Muscle layer of colon (tissue), 2 donors: Measurements from ENCODE around the gene KRTAP19-4.

Experiments used
- H3K27ac ChIP-seq: one replicate; pipeline ENCODE4 v1.7.0; 2013; ENCODE audit warnings: low read depth, mild to moderate bottlenecking, low read length, moderate library complexity
- H3K27me3 ChIP-seq, 2 donors: one replicate each; pipeline ENCODE4 v1.7.0; 2013; ENCODE audit warnings: low read length in 2 of 2, mild to moderate bottlenecking in 2 of 2; ENCODE audit not compliant: insufficient read depth in 2 of 2, control insufficient read depth in 1 of 2
- H3K36me3 ChIP-seq: one replicate; pipeline ENCODE4 v1.7.0; 2013; ENCODE audit warnings: mild to moderate bottlenecking, low read length; ENCODE audit not compliant: insufficient read depth
- H3K4me1 ChIP-seq: one replicate; pipeline ENCODE4 v1.7.0; 2013; ENCODE audit warnings: mild to moderate bottlenecking, low read length; ENCODE audit not compliant: insufficient read depth
- H3K4me3 ChIP-seq, 2 donors: one replicate each; pipeline ENCODE4 v1.7.0; 2013; ENCODE audit warnings: low read length in 2 of 2, low read depth in 1 of 2, mild to moderate bottlenecking in 1 of 2, moderate library complexity in 1 of 2
- H3K9ac ChIP-seq: one replicate; pipeline ENCODE4 v1.7.0; 2013; ENCODE audit warnings: low read length
- H3K9me3 ChIP-seq: one replicate; pipeline ENCODE4 v1.7.0; 2013; ENCODE audit warnings: mild to moderate bottlenecking, low read length
- donor health status: abdominal sarcoma.
- donor health status: Adenocarcinoma of cecum.

Gene KRTAP19-4

GRCh38 chr21:30478004-30478403 is 19.0 kb downstream of the KRTAP19-4 start:
- H3K9me3 ChIP-seq = no peaks in the 10 kb centered on the region
- H3K36me3 ChIP-seq = no peaks in the 10 kb centered on the region
- H3K9ac ChIP-seq = no peak overlapping the region
- no peaks in the 10 kb centered on the region for H3K4me1 ChIP-seq
- no peaks in the 10 kb centered on the region for H3K27me3 ChIP-seq
- no peak overlapping the region for H3K27ac ChIP-seq
- H3K4me3 ChIP-seq = no peak overlapping the region

GRCh38 chr21:30468900-30469714 is 27.9 kb downstream of the KRTAP19-4 start:
- Histone ChIP-seq H3K4me3 (no peak overlapping the region), H3K4me1 (no peaks in the 10 kb centered on the region), H3K36me3 (no peaks in the 10 kb centered on the region)

GRCh38 chr21:30463713-30464112 is 33.3 kb downstream of the KRTAP19-4 start:
- H3K4me1 ChIP-seq = no peaks in the 10 kb centered on the region
- H3K9ac ChIP-seq = no peak overlapping the region
- H3K9me3 ChIP-seq = no peaks in the 10 kb centered on the region
- no peak overlapping the region for H3K27ac ChIP-seq
- H3K4me3 ChIP-seq = no peak overlapping the region
- H3K36me3 ChIP-seq = no peaks in the 10 kb centered on the region
- no peaks in the 10 kb centered on the region for H3K27me3 ChIP-seq

More at GRCh38 chr21:30468900-30469714, 27.9 kb downstream of the KRTAP19-4 start:
- no peak overlapping the region for H3K27ac ChIP-seq
- H3K9me3 ChIP-seq = no peaks in the 10 kb centered on the region
- H3K27me3 ChIP-seq = no peaks in the 10 kb centered on the region
- H3K9ac ChIP-seq = no peak overlapping the region

- H3K4me1 ChIP-seq = no peaks in the 10 kb centered on the region
- H3K27ac ChIP-seq = no peak overlapping the region
- no peak overlapping the region for H3K4me3 ChIP-seq
- no peaks in the 10 kb centered on the region for H3K36me3 ChIP-seq
- H3K9me3 ChIP-seq = no peaks in the 10 kb centered on the region
- H3K9ac ChIP-seq = no peak overlapping the region
- no peaks in the 10 kb centered on the region for H3K27me3 ChIP-seq
These were observed 48.5 kb downstream of the KRTAP19-4 start for GRCh38 chr21:30448514-30448913.

GRCh38 chr21:30447056-30447455 is 49.9 kb downstream of the KRTAP19-4 start:
- Histone ChIP-seq H3K9me3 (no peaks in the 10 kb centered on the region), H3K27me3 (no peaks in the 10 kb centered on the region), H3K4me3 (no peak overlapping the region)

More at GRCh38 chr21:30447056-30447455, 49.9 kb downstream of the KRTAP19-4 start:
- no peak overlapping the region for H3K9ac ChIP-seq
- H3K27ac ChIP-seq = no peak overlapping the region
- no peaks in the 10 kb centered on the region for H3K4me1 ChIP-seq
- no peaks in the 10 kb centered on the region for H3K36me3 ChIP-seq
